K562 (cell line): ENCODE results near the gene MEA1. TPM values are rescaled to one million over a fixed set of nuclear protein-coding genes. Genes with fewer than 3 reads are reported as not detected.

ENCODE experiments used
- CBX2 ChIP-seq: fragments of 200-600 bp; sonication (generic); IDR thresholded peaks from one replicate; pipeline ENCODE4 v1.6.1; 2012; ENCODE audit warnings: mild to moderate bottlenecking, low read length, inconsistent platforms; ENCODE audit not compliant: insufficient read depth, poor library complexity, severe bottlenecking
- CREBBP ChIP-seq: IDR thresholded peaks from one replicate; pipeline ENCODE4 v1.6.1; 2012; ENCODE audit warnings: low read depth, mild to moderate bottlenecking, control low read depth, inconsistent platforms, low read length
- HDGF ChIP-seq: fragments of 450-650 bp; IDR thresholded peaks from 2 replicates; pipeline ENCODE4 v1.6.1; 2016
- HNRNPH1 ChIP-seq: fragments of 200-400 bp; formaldehyde crosslinking; optimal IDR thresholded peaks from 2 replicates; pipeline ENCODE3; 2017; ENCODE audit warnings: low read depth, mild to moderate bottlenecking, low read length, moderate library complexity
- LARP7 ChIP-seq: fragments of 450-650 bp; IDR thresholded peaks from 2 replicates; pipeline ENCODE4 v1.6.1; 2016
- MBD2 ChIP-seq: sonication (generic); IDR thresholded peaks from 2 replicates; pipeline ENCODE4 v1.6.1; 2016; ENCODE audit warnings: low read depth, borderline replicate concordance
- MCM7 ChIP-seq, 2 experiments: fragments of 450-650 bp; IDR thresholded peaks; 2 replicates each; pipeline ENCODE4 v1.6.1; 2016 to 2018
- NCOA4 ChIP-seq: fragments of 450-650 bp; IDR thresholded peaks from 2 replicates; pipeline ENCODE4 v1.6.1; 2018; ENCODE audit warnings: mild to moderate bottlenecking; ENCODE audit not compliant: partially characterized antibody
- PHB ChIP-seq: fragments of 250-450 bp; sonication (Bioruptor Pico); IDR thresholded peaks from 2 replicates; pipeline ENCODE4 v1.5.0; 2021
- POLR3G ChIP-seq: IDR thresholded peaks from 2 replicates; pipeline ENCODE4 v1.6.1; 2011; ENCODE audit not compliant: insufficient read length, insufficient replicate concordance; ENCODE audit errors: extremely low read depth
- SIN3B ChIP-seq: fragments of 450-650 bp; IDR thresholded peaks from 2 replicates; pipeline ENCODE4 v1.6.1; 2017; ENCODE audit warnings: low read depth, mild to moderate bottlenecking, moderate library complexity
- TAF7 ChIP-seq: fragments of 450-650 bp; IDR thresholded peaks from 2 replicates; pipeline ENCODE4 v1.6.1; 2016; ENCODE audit warnings: missing genetic modification characterization, missing compliant biosample characterization
- ZFX ChIP-seq: sonication (generic); formaldehyde crosslinking; IDR thresholded peaks from 2 replicates; pipeline ENCODE4 v1.8.0; 2022; ENCODE audit warnings: mild to moderate bottlenecking, missing genetic modification reagents, moderate library complexity
- ZNF76 ChIP-seq: fragments of 250-450 bp; sonication (Bioruptor Pico); IDR thresholded peaks from 2 replicates; pipeline ENCODE4 v1.4.0; 2020; ENCODE audit warnings: mild to moderate bottlenecking, moderate library complexity, borderline replicate concordance
- ZNF780A ChIP-seq: fragments of 250-450 bp; sonication (Bioruptor Pico); IDR thresholded peaks from 2 replicates; pipeline ENCODE4 v1.5.0; 2021; ENCODE audit warnings: mild to moderate bottlenecking
- polyA plus RNA-seq, 8 experiments: library from polyadenylated mRNA; depleted of rRNA in 4 of 8; stranded (reverse) in 5 of 8; unstranded in 3 of 8; fragments of >200 nt; fragmentation: Nextera tagmentation in 2 of 8; fragmentation: Illumina TruSeq in 1 of 8; extraction: Ambion mirVana in 2 of 8; extraction: Trizol in 1 of 8; gene quantifications; 2 replicates each; pipeline versions ENCODE4 v1.2.1 to v1.2.3, GENCODE V29; 2011 to 2014; ENCODE audit warnings: inconsistent platforms in 1 of 8, missing spikeins in 1 of 8
- total RNA-seq, 7 experiments: library from RNA; depleted of rRNA in 6 of 7; stranded (reverse); fragments of >200 nt in 6 of 7; fragmentation: Illumina TruSeq in 2 of 7; extraction: Trizol in 2 of 7; gene quantifications; 2 replicates each; pipeline versions ENCODE4 v1.2.1 to v1.2.3, GENCODE V29; 2011 to 2021; ENCODE audit warnings: low replicate concordance in 1 of 7
- TF ChIP-seq, protein P1 (sequence below): sonication (generic); formaldehyde crosslinking; IDR thresholded peaks from 2 replicates; pipeline ENCODE4 v1.8.0; 2023; ENCODE audit warnings: mild to moderate bottlenecking, missing genetic modification reagents
- TF ChIP-seq, protein P2 (sequence below): fragments of 250-450 bp; sonication (Bioruptor Pico); IDR thresholded peaks from 2 replicates; pipeline ENCODE4 v1.5.0; 2020; ENCODE audit warnings: mild to moderate bottlenecking
- TF ChIP-seq, protein P3 (sequence below), 2 experiments: fragments of 450-650 bp in 1 of 2; sonication (generic) in 1 of 2; formaldehyde crosslinking in 1 of 2; IDR thresholded peaks in 1 of 2; conservative IDR thresholded peaks in 1 of 2; 2 replicates each; pipeline versions ENCODE4 v1.6.1 to v1.8.1; 2016 to 2023; ENCODE audit warnings: mild to moderate bottlenecking in 2 of 2, moderate library complexity in 2 of 2, inconsistent platforms in 1 of 2, missing genetic modification reagents in 1 of 2
- TF ChIP-seq, protein P4 (sequence below): IDR thresholded peaks from 3 replicates; pipeline ENCODE4 v1.6.1; 2011; ENCODE audit warnings: borderline replicate concordance, mild to moderate bottlenecking, moderate library complexity; ENCODE audit not compliant: insufficient read length; ENCODE audit errors: extremely low read depth

The MEA1 gene
- total and polyA plus RNA-seq, 9 of the 15 experiments (the other 6 are each of a cell fraction or from before 2014, with no cell fraction given) = 86.8 to 210 (median 152) TPM

DNA sequence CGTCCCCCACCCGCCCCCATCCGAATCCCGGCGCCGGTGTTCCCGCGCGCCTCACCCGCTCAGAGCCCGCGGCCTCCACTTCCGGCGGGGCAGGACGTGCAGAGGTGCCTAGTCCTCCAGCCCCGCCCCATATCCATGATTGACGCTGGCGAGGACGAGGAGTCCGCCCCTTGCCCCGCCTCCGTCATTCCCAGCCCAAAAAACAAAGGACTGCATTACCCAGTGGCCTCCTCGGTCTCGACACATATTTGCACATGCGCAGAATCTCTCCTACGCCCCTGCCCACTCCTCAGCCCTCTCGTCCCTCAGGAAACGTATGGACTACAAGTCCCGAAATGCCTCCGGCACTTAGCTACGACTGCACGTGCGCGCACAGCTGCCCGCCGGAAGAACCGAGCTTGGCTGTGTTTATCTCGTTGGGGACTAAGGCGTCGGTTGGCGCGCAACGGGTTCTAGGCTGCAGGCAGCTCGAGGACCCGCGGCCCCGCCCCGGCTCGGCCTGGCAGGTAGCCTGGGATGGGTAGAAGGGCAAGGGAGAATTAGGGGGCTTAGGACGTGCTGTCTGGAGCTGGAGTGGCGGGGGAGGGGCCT lies at the start of gene MEA1, which contains the start of gene KLHDC3 (continued):
- TF ChIP-seq SIN3B = 0 out of 2 replicates have a peak, but pooled peaks have one; percentile 25
- no peak for TF ChIP-seq PHB (CRISPR knock-in tag)
- TF ChIP-seq ZNF76 = no peak
- TF ChIP-seq HNRNPH1 = no peak
- TF ChIP-seq, protein P1, sequence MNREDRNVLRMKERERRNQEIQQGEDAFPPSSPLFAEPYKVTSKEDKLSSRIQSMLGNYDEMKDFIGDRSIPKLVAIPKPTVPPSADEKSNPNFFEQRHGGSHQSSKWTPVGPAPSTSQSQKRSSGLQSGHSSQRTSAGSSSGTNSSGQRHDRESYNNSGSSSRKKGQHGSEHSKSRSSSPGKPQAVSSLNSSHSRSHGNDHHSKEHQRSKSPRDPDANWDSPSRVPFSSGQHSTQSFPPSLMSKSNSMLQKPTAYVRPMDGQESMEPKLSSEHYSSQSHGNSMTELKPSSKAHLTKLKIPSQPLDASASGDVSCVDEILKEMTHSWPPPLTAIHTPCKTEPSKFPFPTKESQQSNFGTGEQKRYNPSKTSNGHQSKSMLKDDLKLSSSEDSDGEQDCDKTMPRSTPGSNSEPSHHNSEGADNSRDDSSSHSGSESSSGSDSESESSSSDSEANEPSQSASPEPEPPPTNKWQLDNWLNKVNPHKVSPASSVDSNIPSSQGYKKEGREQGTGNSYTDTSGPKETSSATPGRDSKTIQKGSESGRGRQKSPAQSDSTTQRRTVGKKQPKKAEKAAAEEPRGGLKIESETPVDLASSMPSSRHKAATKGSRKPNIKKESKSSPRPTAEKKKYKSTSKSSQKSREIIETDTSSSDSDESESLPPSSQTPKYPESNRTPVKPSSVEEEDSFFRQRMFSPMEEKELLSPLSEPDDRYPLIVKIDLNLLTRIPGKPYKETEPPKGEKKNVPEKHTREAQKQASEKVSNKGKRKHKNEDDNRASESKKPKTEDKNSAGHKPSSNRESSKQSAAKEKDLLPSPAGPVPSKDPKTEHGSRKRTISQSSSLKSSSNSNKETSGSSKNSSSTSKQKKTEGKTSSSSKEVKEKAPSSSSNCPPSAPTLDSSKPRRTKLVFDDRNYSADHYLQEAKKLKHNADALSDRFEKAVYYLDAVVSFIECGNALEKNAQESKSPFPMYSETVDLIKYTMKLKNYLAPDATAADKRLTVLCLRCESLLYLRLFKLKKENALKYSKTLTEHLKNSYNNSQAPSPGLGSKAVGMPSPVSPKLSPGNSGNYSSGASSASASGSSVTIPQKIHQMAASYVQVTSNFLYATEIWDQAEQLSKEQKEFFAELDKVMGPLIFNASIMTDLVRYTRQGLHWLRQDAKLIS (CRISPR knock-in tag) = no peak
- no peak for TF ChIP-seq TAF7 (tag)
- TF ChIP-seq, protein P2, sequence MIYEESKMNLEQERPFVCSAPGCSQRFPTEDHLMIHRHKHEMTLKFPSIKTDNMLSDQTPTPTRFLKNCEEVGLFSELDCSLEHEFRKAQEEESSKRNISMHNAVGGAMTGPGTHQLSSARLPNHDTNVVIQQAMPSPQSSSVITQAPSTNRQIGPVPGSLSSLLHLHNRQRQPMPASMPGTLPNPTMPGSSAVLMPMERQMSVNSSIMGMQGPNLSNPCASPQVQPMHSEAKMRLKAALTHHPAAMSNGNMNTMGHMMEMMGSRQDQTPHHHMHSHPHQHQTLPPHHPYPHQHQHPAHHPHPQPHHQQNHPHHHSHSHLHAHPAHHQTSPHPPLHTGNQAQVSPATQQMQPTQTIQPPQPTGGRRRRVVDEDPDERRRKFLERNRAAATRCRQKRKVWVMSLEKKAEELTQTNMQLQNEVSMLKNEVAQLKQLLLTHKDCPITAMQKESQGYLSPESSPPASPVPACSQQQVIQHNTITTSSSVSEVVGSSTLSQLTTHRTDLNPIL (CRISPR knock-in tag) = no peak
- no peak for TF ChIP-seq ZNF780A (CRISPR knock-in tag)
- no peak for TF ChIP-seq LARP7
- no peak for TF ChIP-seq NCOA4
- TF ChIP-seq, protein P3, sequence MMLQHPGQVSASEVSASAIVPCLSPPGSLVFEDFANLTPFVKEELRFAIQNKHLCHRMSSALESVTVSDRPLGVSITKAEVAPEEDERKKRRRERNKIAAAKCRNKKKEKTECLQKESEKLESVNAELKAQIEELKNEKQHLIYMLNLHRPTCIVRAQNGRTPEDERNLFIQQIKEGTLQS (IDR thresholded peaks at IDR 0.05) = no peak
- TF ChIP-seq, protein P3 (CRISPR knock-in tag; conservative IDR thresholded peaks at IDR 0.05) = no peak
- no peak for TF ChIP-seq MCM7 (IDR thresholded peaks at IDR 0.05)
- TF ChIP-seq CBX2 = no peak
- TF ChIP-seq HDGF = no peak
- TF ChIP-seq ZFX (CRISPR knock-in tag) = no peak; the same call in none of the 2 replicates
- no peak for TF ChIP-seq CREBBP
- peak; percentile 46; the same call in 1 of the 2 replicates for TF ChIP-seq MBD2
- TF ChIP-seq, protein P4, sequence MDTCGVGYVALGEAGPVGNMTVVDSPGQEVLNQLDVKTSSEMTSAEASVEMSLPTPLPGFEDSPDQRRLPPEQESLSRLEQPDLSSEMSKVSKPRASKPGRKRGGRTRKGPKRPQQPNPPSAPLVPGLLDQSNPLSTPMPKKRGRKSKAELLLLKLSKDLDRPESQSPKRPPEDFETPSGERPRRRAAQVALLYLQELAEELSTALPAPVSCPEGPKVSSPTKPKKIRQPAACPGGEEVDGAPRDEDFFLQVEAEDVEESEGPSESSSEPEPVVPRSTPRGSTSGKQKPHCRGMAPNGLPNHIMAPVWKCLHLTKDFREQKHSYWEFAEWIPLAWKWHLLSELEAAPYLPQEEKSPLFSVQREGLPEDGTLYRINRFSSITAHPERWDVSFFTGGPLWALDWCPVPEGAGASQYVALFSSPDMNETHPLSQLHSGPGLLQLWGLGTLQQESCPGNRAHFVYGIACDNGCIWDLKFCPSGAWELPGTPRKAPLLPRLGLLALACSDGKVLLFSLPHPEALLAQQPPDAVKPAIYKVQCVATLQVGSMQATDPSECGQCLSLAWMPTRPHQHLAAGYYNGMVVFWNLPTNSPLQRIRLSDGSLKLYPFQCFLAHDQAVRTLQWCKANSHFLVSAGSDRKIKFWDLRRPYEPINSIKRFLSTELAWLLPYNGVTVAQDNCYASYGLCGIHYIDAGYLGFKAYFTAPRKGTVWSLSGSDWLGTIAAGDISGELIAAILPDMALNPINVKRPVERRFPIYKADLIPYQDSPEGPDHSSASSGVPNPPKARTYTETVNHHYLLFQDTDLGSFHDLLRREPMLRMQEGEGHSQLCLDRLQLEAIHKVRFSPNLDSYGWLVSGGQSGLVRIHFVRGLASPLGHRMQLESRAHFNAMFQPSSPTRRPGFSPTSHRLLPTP = no peak
- no peak for TF ChIP-seq POLR3G
